LHCN-M2 (cell line): ENCODE results near the gene USB1. TPM values are rescaled to one million over a fixed set of nuclear protein-coding genes. Genes with fewer than 3 reads are reported as not detected.

Experiments used
- DNase-seq: peaks from one replicate; pipeline ENCODE4 v3.0.0-alpha.2; 2012; ENCODE audit warnings: low read depth
- total RNA-seq: library from RNA; depleted of rRNA; stranded (reverse); fragments of >200 nt; gene quantifications from 2 replicates; pipeline ENCODE4 v1.2.3, GENCODE V29; 2014

USB1 gene
- total RNA-seq, 1 experiment from 2014 or later = 24.5 TPM

GRCh38 chr16:58046054-58046881 lies 45.1 kb downstream of the USB1 start:
- no peak for DNase-seq

- no peak for DNase-seq
Measured at GRCh38 chr16:58046936-58047335, 45.7 kb downstream of the USB1 start.

- no peak for DNase-seq
Measured at GRCh38 chr16:58047557-58048348, 46.5 kb downstream of the USB1 start.

- DNase-seq = no peak
Measured at GRCh38 chr16:58048494-58049231, 47.5 kb downstream of the USB1 start.

GRCh38 chr16:58049232-58050185 lies 48.3 kb downstream of the USB1 start:
- no peak for DNase-seq

- DNase-seq = no peak
Measured at GRCh38 chr16:58051296-58051695, 50.1 kb downstream of the USB1 start.

- DNase-seq = no peak
Measured at GRCh38 chr16:58051821-58052603, 50.8 kb downstream of the USB1 start.

- no peak for DNase-seq
Measured at GRCh38 chr16:58053682-58054005, 52.4 kb downstream of the USB1 start.

- DNase-seq = no peak
Measured at GRCh38 chr16:58054289-58054688, 53.1 kb downstream of the USB1 start.

GRCh38 chr16:58056580-58056979 lies 55.4 kb downstream of the USB1 start:
- DNase-seq = no peak

- DNase-seq = no peak
Measured at GRCh38 chr16:58057121-58057520, 55.9 kb downstream of the USB1 start.

GRCh38 chr16:58057784-58058183 lies 56.6 kb downstream of the USB1 start:
- DNase-seq = no peak

- DNase-seq = no peak
Measured at GRCh38 chr16:58062821-58063220, 61.6 kb downstream of the USB1 start.

- DNase-seq = no peak
Measured at GRCh38 chr16:58063377-58064076, 62.3 kb downstream of the USB1 start.

GRCh38 chr16:58070585-58070984 lies 69.4 kb downstream of the USB1 start:
- DNase-seq = no peak
